C4-2B (cell line): Measurements from ENCODE around the gene YIPF1.
"Not testable (repeated sequence)": the region's sequence is repeated elsewhere in the genome, so short reads cannot be mapped to it uniquely, and the experiment has no call there.

Experiments
- H3K27ac ChIP-seq: fragments of 450-650 bp; 2 replicates; pipeline ENCODE4 v1.5.1; 2017
- ZFX ChIP-seq: fragments of 450-650 bp; IDR thresholded peaks from 2 replicates; pipeline ENCODE4 v1.6.1; 2017
- TF ChIP-seq, protein P1 (sequence below): fragments of 450-650 bp; conservative IDR thresholded peaks from 2 replicates; pipeline ENCODE4 v1.5.1; 2017; ENCODE audit warnings: mild to moderate bottlenecking

The YIPF1 gene

DNA sequence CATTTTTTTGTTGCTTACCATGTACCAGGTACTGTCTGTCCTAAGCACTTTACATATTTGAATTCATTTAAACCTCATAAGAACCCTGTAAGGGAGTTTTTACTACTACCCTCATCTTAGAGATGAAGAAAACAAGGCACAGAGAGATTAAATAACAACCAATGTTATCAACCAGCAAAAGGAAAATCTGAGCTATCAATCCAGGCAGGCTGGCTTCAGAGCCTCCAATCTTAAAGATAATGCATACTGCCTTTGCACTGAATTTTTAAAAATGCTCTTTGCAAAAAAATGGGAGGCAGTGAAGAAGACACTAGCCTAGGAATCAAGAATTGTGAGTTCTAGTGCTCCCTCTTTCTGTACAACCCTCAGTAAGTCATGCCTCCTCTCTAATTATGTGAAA, 70.2 kb downstream of the YIPF1 start:
- TF ChIP-seq, protein P1, sequence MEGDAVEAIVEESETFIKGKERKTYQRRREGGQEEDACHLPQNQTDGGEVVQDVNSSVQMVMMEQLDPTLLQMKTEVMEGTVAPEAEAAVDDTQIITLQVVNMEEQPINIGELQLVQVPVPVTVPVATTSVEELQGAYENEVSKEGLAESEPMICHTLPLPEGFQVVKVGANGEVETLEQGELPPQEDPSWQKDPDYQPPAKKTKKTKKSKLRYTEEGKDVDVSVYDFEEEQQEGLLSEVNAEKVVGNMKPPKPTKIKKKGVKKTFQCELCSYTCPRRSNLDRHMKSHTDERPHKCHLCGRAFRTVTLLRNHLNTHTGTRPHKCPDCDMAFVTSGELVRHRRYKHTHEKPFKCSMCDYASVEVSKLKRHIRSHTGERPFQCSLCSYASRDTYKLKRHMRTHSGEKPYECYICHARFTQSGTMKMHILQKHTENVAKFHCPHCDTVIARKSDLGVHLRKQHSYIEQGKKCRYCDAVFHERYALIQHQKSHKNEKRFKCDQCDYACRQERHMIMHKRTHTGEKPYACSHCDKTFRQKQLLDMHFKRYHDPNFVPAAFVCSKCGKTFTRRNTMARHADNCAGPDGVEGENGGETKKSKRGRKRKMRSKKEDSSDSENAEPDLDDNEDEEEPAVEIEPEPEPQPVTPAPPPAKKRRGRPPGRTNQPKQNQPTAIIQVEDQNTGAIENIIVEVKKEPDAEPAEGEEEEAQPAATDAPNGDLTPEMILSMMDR: no peak
- no peak for TF ChIP-seq ZFX
- H3K27ac ChIP-seq: no peak overlapping the region

DNA sequence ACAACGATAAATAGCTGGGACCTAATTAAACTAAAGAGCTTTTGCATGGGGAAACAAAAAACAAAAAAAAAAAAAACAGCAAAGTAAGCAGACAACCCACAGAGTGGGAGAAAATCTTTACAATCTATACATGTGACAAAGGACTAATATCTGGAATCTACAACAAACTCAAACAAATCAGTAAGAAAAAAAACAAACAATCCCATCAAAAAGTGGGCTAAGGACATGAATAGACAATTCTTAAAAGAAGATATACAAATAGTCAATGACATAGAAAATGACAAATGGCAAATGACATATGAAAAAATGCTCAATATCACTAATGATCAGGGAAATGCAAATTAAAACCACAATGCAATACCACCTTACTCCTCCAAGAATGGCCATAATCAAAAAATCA, 73.0 kb downstream of the YIPF1 start:
- not testable (repeated sequence) for H3K27ac ChIP-seq

DNA sequence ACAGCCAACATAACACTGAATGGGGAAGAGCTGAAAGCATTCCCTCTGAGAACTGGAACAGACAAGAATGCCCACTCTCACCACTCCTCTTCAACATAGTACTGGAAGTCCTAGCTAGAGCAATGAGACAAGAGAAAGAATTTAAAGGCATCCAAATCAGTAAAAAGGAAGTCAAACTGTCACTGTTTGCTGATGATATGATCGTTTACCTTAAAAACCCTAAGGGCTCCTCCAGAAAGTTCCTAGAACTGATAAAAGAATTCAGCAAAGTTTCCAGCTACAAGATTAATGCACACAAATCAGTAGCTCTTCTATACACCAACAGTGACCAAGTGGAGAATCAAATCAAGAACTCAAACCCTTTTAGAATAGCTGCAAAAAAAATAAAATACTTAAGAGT, 74.1 kb downstream of the YIPF1 start:
- not testable (repeated sequence) for H3K27ac ChIP-seq

DNA sequence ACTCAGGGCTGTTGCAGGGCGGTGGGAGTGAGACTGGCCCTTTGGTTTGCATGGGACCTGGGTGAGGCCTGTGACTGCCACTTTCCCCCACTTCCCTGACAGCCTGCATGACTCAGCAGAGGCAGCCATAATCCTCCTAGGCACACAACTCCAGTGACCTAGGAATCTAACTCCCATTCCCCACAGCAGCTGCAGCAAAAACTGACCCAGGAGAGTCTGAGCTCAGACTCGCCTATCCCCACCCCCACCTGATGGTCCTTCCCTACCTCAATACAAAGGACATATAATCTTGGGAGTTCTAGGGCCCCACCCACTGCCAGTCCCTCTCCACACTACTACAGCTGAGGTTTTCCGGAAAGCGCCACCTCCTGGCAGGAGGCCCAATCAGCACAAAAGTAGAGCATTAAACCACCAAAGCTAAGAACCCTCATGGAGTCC, 78.2 kb downstream of the YIPF1 start:
- H3K27ac ChIP-seq: peak overlapping the region; percentile 2; the same call in 1 of the 2 replicates
- no peak for TF ChIP-seq ZFX
- TF ChIP-seq, protein P1: peak; percentile 37

DNA sequence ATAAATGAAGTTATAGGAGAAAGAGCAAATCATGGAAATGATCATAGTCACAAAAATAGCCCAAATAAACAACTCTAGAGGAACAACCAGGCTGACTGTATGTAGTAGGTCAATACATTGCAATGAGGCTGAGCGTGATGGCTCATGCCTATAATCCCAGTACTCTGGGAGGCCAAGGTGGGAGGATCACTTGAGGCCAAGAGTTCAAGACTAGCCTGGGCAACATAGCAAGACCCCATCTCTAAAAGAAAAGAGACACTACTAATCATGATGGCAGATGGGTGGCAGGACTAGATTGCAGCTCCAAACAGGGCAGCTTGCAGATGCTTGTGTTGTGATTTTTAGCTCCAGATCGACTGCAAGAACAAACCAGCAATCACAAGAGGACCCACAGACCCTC, 79.1 kb downstream of the YIPF1 start:
- no peak for TF ChIP-seq ZFX
- TF ChIP-seq, protein P1: no peak

DNA sequence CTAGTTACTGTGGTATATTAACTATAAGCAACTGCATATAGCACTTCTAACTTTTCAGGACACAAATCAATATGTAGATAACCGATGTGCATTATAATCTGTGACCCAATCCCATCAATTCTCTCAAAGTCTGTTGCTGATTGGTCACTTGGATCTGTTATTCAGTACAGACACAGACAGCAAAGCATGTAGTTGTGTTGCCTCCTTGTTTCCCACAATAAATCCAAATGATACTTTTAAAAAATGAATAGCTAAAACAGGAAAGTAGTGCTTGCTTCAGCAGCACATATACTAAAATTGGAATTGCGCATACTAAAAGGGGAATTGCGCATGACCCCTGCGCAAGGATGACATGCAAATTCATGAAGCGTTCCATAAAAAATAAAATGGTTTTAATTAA, 79.6 kb downstream of the YIPF1 start:
- H3K27ac ChIP-seq: no peak overlapping the region
- TF ChIP-seq ZFX: no peak
- TF ChIP-seq, protein P1: no peak

More for the DNA sequence above, 79.1 kb downstream of the YIPF1 start:
- no peak overlapping the region for H3K27ac ChIP-seq

DNA sequence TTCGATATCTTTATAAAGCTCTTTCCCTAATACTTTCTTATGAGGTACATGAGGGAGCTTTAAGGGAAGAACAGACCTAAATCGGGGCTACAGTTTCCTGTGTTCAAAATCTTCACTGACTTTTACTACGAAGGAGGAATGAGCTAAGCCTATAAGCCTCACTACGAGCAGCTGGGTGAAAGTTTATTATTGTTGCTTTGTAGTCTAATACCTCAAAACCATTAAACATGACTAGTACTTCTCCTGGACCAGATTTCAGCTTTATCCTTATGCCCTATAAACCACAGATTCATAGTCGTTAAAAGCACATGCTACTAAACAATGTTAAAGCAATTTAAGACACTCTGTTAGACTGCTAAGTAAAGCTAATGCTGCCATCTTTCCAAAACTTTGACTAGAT, 81.7 kb downstream of the YIPF1 start:
- TF ChIP-seq ZFX: no peak
- TF ChIP-seq, protein P1: no peak
- no peak overlapping the region for H3K27ac ChIP-seq

DNA sequence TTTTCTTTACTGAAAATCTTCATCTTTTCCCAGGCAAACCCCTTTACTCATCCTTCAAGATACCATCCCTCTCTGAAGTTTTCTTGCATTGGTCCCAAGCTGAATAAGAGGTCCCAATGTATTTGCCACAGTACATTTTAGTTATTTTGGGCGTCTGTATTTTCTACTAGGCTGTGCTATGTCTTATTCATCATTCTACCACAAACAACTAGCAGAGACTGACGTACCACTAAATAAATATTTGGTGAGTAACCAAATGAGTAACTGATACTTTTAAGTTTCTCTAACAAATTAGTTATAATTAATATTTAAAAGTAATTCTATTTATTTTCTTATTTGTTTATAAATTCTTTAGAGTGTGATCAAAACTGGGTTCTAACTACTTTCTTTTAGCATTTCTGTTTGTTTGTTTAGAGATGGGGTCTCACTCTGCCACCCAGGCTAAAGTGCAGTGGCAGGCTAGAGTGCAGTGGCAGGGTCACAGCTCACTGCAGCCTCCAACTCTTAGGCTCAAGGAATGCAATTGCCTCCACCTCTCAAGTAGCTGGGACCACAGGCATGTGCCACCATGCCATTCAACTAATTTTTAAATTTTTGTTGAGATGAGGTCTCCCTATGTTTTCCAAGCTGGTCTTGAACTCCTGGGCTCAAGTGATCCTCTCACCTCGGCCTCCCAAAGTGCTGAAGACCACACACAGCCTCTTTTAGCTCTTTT, 84.6 kb downstream of the YIPF1 start:
- no peak overlapping the region for H3K27ac ChIP-seq
- TF ChIP-seq ZFX: no peak
- TF ChIP-seq, protein P1: no peak
